Measurements from ENCODE around the gene ZACN. TPM values are rescaled to one million over a fixed set of nuclear protein-coding genes. Genes with fewer than 3 reads are reported as not detected.

Gene ZACN
- total and polyA plus RNA-seq, 10 donors = 0.17 to 1.9 (median 1.0) TPM; not detected in 5

DNA sequence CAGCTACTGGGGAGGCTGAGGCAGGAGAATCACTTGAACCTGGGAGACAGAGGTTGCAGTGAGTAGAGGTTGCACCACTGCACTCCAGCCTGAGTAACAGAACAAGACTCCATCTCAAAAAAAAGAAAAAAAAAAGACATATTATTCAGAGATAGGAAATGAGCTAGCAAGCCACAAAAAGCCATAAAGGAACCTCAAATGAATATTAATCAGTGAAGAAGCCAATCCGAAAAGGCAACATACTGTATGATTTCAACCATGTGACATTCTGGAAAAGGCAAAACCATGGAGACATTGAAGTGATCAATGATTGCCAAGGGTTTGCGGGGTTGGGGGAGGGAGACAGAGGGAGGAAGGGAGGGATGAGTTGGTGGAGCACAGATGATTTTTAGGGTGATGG is 33.0 kb downstream of the ZACN start:
- Histone ChIP-seq H3K9me3 (no peaks in the 10 kb centered on the region), H3K36me3 (no peaks in the 10 kb centered on the region), H3K27ac (no peak overlapping the region), H3K4me1 (peaks cover 0 to under 1% (median 0%) of the 10 kb centered on the region in 6 donors), H3K4me3 (no peak overlapping the region), H3K27me3 (replicated peaks in 1 of 7) (peaks cover 0 to 6% (median 0%) of the 10 kb centered on the region in 7 donors)
- no peak for DNase-seq
- TF ChIP-seq POLR2AphosphoS5 (IDR thresholded peaks at IDR 0.05) = no peak
- TF ChIP-seq, protein P1, sequence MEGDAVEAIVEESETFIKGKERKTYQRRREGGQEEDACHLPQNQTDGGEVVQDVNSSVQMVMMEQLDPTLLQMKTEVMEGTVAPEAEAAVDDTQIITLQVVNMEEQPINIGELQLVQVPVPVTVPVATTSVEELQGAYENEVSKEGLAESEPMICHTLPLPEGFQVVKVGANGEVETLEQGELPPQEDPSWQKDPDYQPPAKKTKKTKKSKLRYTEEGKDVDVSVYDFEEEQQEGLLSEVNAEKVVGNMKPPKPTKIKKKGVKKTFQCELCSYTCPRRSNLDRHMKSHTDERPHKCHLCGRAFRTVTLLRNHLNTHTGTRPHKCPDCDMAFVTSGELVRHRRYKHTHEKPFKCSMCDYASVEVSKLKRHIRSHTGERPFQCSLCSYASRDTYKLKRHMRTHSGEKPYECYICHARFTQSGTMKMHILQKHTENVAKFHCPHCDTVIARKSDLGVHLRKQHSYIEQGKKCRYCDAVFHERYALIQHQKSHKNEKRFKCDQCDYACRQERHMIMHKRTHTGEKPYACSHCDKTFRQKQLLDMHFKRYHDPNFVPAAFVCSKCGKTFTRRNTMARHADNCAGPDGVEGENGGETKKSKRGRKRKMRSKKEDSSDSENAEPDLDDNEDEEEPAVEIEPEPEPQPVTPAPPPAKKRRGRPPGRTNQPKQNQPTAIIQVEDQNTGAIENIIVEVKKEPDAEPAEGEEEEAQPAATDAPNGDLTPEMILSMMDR (IDR thresholded peaks at IDR 0.05 in 8 of 11, conservative IDR thresholded peaks at IDR 0.05 in 3 of 11) = no peak
- no peak for TF ChIP-seq POLR2A (IDR thresholded peaks at IDR 0.05)
- WGBS, 5 donors = 70 to 84% (median 80%) methylated on average over 2 of the region's 2 CpGs
- intact Hi-C loops (cut with DNase I; ENCODE audit: low total_unique reads) = no loop called here

DNA sequence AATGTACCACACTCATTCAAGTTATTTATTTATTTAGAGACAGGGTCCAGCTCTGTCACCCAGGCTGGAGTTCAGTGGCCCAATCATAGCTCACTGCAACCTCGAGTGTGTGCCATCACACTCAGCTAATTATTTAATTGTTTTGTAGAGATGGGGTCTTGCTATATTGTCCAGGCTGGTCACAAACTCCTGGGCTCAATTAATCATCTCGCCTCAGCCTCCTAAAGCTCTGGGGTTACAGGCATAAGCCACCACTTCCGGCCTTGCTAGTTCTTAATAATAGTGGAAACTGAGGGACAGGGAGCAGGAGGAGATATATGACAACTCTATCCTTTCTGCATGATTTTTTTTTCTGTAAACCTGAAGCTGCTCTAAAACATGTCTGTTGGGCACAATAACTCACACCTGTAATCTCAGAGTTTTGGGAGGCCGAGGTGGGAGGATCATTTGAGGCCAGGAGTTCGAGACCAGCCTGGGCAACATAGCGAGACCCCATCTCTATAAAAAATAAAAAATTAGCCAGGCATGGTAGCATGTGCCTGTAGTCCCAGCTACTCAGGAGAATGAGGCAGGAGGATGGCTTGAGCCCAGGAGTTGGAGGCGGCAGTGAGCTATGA is 36.3 kb downstream of the ZACN start:
- DNase-seq = no peak
- H3K9me3 ChIP-seq = no peaks in the 10 kb centered on the region
- TF ChIP-seq, protein P1 (IDR thresholded peaks at IDR 0.05 in 8 of 11, conservative IDR thresholded peaks at IDR 0.05 in 3 of 11) = no peak
- TF ChIP-seq POLR2A (IDR thresholded peaks at IDR 0.05) = no peak
- no peak for TF ChIP-seq POLR2AphosphoS5 (IDR thresholded peaks at IDR 0.05)
- H3K27me3 ChIP-seq (replicated peaks in 1 of 7) = peaks cover 0 to 6% (median 0%) of the 10 kb centered on the region in 7 donors
- no peak overlapping the region for H3K27ac ChIP-seq
- intact Hi-C loops (cut with DNase I; ENCODE audit: low total_unique reads) = no loop called here
- no peaks in the 10 kb centered on the region for H3K36me3 ChIP-seq
- H3K4me3 ChIP-seq = no peak overlapping the region
- 87 to 95% (median 91%) methylated on average over 7 of the region's 7 CpGs for WGBS, 5 donors
- H3K4me1 ChIP-seq = no peaks in the 10 kb centered on the region

DNA sequence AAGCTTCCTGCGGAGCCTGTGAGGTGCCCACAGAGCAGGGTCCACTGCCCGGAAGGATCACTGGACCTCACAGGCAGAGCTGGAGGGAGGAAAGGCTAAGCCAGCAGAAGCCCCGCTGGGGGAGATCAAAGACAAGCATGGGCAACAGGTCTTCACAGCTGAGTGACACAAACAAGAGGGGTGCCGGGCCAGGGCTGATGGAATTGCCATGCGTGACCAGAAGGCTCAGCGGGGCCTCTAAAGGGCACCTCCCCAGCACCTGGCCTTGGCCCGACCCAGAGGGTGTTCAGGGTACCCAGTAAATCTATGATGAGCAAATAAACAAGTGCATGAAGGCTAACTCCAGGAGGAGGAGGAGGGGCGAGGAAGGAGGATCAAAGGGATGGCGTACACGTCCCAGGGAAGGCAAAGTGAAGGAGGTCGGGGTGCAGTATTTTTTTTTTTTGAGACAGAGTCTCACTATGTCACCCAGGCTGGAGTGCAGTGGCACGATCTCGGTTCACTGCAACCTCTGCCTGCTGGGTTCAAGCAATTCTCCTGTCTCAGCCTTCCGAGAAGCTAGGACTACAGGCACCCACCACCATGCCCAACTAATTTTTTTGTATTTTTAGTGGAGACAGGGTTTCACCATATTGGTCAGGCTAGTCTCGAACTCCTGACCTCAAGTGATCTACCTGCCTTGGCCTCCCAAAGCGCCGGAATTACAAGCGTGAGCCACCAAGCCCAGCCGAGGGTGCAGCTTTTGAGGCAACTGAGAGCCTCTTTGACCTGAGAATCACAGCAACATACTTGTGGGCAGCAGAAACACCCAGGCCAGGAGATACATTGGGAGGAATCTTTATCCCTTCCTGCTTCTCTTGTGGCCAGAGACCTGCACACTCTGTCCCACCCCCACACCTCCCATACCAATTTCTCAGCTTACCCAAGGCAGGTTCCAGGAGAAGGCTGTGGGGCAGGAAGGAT is 40.7 kb downstream of the ZACN start:
- WGBS, 5 donors = 81 to 87% (median 84%) methylated on average over 19 of the region's 19 CpGs
- intact Hi-C loops (cut with DNase I; ENCODE audit: low total_unique reads) = loop anchor here (2.0 to 5.0 kb wide), 2 partner anchors 63 to 161 kb away; no protein-coding TSS in a partner anchor
- TF ChIP-seq POLR2A (IDR thresholded peaks at IDR 0.05) (no peak), POLR2AphosphoS5 (IDR thresholded peaks at IDR 0.05) (no peak)
- TF ChIP-seq, protein P1 (IDR thresholded peaks at IDR 0.05 in 8 of 11, conservative IDR thresholded peaks at IDR 0.05 in 3 of 11) = no peak
- no peak overlapping the region for H3K4me3 ChIP-seq
- peaks cover 5 to 25% (median 16%) of the 10 kb centered on the region in 6 donors for H3K4me1 ChIP-seq
- peaks cover 0 to 5% (median 0%) of the 10 kb centered on the region in 7 donors for H3K27me3 ChIP-seq (replicated peaks in 1 of 7)
- no peak for DNase-seq
- no peak overlapping the region for H3K27ac ChIP-seq
- H3K36me3 ChIP-seq = no peaks in the 10 kb centered on the region
- H3K9me3 ChIP-seq = no peaks in the 10 kb centered on the region

DNA sequence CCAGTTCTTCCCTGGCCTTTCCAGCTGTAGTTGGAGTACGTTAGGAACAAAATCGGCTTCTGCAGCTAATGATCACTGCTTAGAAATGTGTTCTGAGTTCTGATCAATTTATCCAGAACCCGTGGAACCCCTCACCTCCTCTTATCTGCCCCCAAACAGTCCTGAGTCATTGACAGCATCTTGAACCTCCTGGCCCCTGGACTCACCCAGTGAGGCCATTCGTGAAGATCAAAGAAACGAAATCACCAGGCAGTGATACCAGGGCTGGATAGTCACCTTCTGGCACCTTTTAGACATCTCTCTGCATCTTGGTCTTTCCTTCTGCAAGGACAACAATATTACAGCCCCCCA is 41.7 kb downstream of the ZACN start:
- Histone ChIP-seq H3K4me3 (no peak overlapping the region), H3K27ac (no peak overlapping the region), H3K36me3 (no peaks in the 10 kb centered on the region), H3K9me3 (no peaks in the 10 kb centered on the region), H3K4me1 (peaks cover 5 to 25% (median 16%) of the 10 kb centered on the region in 6 donors), H3K27me3 (replicated peaks in 1 of 7) (peaks cover 0 to 5% (median 0%) of the 10 kb centered on the region in 7 donors)
- no peak for DNase-seq
- 92 to 96% (median 92%) methylated on average over 5 of the region's 5 CpGs for WGBS, 5 donors
- intact Hi-C loops (cut with DNase I; ENCODE audit: low total_unique reads) = loop anchor here (5.0 kb wide), 1 partner anchor 62 kb away; no protein-coding TSS in a partner anchor
- TF ChIP-seq, protein P1 (IDR thresholded peaks at IDR 0.05 in 8 of 11, conservative IDR thresholded peaks at IDR 0.05 in 3 of 11) = no peak
- TF ChIP-seq POLR2AphosphoS5 (IDR thresholded peaks at IDR 0.05) (no peak), POLR2A (IDR thresholded peaks at IDR 0.05) (no peak)
